ENCODE data around the gene ESYT2. TPM values are rescaled to one million over a fixed set of nuclear protein-coding genes. Genes with fewer than 3 reads are reported as not detected.

Gene ESYT2
- total and polyA plus RNA-seq, 4 donors: 4.9 to 31.7 (median 17.2) TPM

GRCh38 chr7:158805414-158805813 lies 23.9 kb downstream of the ESYT2 start:
- Histone ChIP-seq H3K27me3 (ENCODE audit: control insufficient read depth in 4 of 4, insufficient read depth in 4 of 4, low read length in 3 of 4) (no peaks in the 10 kb centered on the region), H3K27ac (ENCODE audit: low read depth in 1 of 2, low read length in 2 of 2) (no peak overlapping the region)
- no peak for DNase-seq (ENCODE audit: low spot score)

DNA sequence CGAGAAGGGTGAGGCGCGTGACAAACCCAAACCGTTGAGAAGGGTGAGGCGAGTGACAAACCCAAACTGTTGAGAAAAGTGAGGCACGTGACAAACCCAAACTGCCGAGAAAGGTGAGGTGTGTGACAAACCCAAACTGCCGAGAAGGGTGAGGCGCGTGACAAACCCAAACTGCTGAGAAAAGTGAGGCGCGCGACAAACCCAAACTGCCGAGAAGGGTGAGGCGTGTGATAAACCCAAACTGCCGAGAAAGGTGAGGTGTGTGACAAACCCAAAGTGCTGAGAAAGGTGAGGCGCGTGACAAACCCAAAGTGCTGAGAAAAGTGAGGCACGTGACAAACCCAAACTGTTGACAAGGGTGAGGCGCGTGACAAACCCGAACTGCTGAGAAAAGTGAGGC lies 25.0 kb downstream of the ESYT2 start:
- Histone ChIP-seq H3K9me3 (ENCODE audit: control insufficient read depth in 4 of 4, low read length in 3 of 4) (no peaks in the 10 kb centered on the region), H3K27ac (ENCODE audit: low read depth in 1 of 2, low read length in 2 of 2) (no peak overlapping the region), H3K27me3 (ENCODE audit: control insufficient read depth in 4 of 4, insufficient read depth in 4 of 4, low read length in 3 of 4) (no peaks in the 10 kb centered on the region), H3K36me3 (ENCODE audit: control insufficient read depth in 4 of 4, insufficient read depth in 3 of 4, low read depth in 1 of 4, low read length in 3 of 4) (peaks cover 0 to 2% (median 0%) of the 10 kb centered on the region in 4 donors), H3K4me3 (ENCODE audit: low read depth in 1 of 3, low read length in 3 of 3) (no peak overlapping the region), H3K4me1 (ENCODE audit: control insufficient read depth in 4 of 4, insufficient read depth in 4 of 4, low read length in 3 of 4) (peaks cover 0 to 3% (median 0%) of the 10 kb centered on the region in 4 donors), H3K9ac (ENCODE audit: low read depth in 1 of 2, low read length in 2 of 2) (no peak overlapping the region)
- TF ChIP-seq TAF1 (conservative IDR thresholded peaks at IDR 0.05): no peak
- no peak for TF ChIP-seq RXRA (IDR thresholded peaks at IDR 0.05)
- no peak for TF ChIP-seq RAD21 (IDR thresholded peaks at IDR 0.05)
- TF ChIP-seq JUND (IDR thresholded peaks at IDR 0.05): no peak
- no peak for TF ChIP-seq HNF4A (conservative IDR thresholded peaks at IDR 0.05)
- no peak for TF ChIP-seq FOXA2 (IDR thresholded peaks at IDR 0.05)
- no peak for TF ChIP-seq NR2F2 (IDR thresholded peaks at IDR 0.05)
- TF ChIP-seq, protein P1, sequence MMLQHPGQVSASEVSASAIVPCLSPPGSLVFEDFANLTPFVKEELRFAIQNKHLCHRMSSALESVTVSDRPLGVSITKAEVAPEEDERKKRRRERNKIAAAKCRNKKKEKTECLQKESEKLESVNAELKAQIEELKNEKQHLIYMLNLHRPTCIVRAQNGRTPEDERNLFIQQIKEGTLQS (IDR thresholded peaks at IDR 0.05): no peak
- no peak for TF ChIP-seq GABPA (IDR thresholded peaks at IDR 0.05 in 1 of 2, conservative IDR thresholded peaks at IDR 0.05 in 1 of 2)
- TF ChIP-seq EGR1 (IDR thresholded peaks at IDR 0.05; ENCODE audit: low read depth in 2 of 2): no peak
- TF ChIP-seq, protein P2, sequence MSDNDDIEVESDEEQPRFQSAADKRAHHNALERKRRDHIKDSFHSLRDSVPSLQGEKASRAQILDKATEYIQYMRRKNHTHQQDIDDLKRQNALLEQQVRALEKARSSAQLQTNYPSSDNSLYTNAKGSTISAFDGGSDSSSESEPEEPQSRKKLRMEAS (IDR thresholded peaks at IDR 0.05): no peak
- no peak for TF ChIP-seq YY1 (IDR thresholded peaks at IDR 0.05)
- no peak for TF ChIP-seq SP1 (IDR thresholded peaks at IDR 0.05)
- TF ChIP-seq HNF4G (IDR thresholded peaks at IDR 0.05): no peak
- TF ChIP-seq, protein P3, sequence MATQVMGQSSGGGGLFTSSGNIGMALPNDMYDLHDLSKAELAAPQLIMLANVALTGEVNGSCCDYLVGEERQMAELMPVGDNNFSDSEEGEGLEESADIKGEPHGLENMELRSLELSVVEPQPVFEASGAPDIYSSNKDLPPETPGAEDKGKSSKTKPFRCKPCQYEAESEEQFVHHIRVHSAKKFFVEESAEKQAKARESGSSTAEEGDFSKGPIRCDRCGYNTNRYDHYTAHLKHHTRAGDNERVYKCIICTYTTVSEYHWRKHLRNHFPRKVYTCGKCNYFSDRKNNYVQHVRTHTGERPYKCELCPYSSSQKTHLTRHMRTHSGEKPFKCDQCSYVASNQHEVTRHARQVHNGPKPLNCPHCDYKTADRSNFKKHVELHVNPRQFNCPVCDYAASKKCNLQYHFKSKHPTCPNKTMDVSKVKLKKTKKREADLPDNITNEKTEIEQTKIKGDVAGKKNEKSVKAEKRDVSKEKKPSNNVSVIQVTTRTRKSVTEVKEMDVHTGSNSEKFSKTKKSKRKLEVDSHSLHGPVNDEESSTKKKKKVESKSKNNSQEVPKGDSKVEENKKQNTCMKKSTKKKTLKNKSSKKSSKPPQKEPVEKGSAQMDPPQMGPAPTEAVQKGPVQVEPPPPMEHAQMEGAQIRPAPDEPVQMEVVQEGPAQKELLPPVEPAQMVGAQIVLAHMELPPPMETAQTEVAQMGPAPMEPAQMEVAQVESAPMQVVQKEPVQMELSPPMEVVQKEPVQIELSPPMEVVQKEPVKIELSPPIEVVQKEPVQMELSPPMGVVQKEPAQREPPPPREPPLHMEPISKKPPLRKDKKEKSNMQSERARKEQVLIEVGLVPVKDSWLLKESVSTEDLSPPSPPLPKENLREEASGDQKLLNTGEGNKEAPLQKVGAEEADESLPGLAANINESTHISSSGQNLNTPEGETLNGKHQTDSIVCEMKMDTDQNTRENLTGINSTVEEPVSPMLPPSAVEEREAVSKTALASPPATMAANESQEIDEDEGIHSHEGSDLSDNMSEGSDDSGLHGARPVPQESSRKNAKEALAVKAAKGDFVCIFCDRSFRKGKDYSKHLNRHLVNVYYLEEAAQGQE (IDR thresholded peaks at IDR 0.05): no peak
- no peak for TF ChIP-seq FOXA1 (IDR thresholded peaks at IDR 0.05)
- TF ChIP-seq ZBTB33 (IDR thresholded peaks at IDR 0.05): no peak
- TF ChIP-seq CTCF (IDR thresholded peaks at IDR 0.05; ENCODE audit: low read depth, low read length, missing input control): no peak
- 93% methylated on average over 22 of the region's 22 CpGs for WGBS
- no peak for DNase-seq (ENCODE audit: low spot score)

More at GRCh38 chr7:158805414-158805813, 23.9 kb downstream of the ESYT2 start:
- Histone ChIP-seq H3K9ac (ENCODE audit: low read depth in 1 of 2, low read length in 2 of 2) (no peak overlapping the region), H3K4me3 (ENCODE audit: low read depth in 1 of 3, low read length in 3 of 3) (no peak overlapping the region), H3K4me1 (ENCODE audit: control insufficient read depth in 4 of 4, insufficient read depth in 4 of 4, low read length in 3 of 4) (peaks cover 0 to 3% (median 0%) of the 10 kb centered on the region in 4 donors), H3K36me3 (ENCODE audit: control insufficient read depth in 4 of 4, insufficient read depth in 3 of 4, low read depth in 1 of 4, low read length in 3 of 4) (peaks cover 0 to 2% (median 0%) of the 10 kb centered on the region in 4 donors), H3K9me3 (ENCODE audit: control insufficient read depth in 4 of 4, low read length in 3 of 4) (no peaks in the 10 kb centered on the region)
- 96% methylated on average over 2 of the region's 2 CpGs for WGBS
- TF ChIP-seq SP1 (IDR thresholded peaks at IDR 0.05) (no peak), RAD21 (IDR thresholded peaks at IDR 0.05) (no peak), FOXA2 (IDR thresholded peaks at IDR 0.05) (no peak), GABPA (IDR thresholded peaks at IDR 0.05 in 1 of 2, conservative IDR thresholded peaks at IDR 0.05 in 1 of 2) (no peak), HNF4G (IDR thresholded peaks at IDR 0.05) (no peak), YY1 (IDR thresholded peaks at IDR 0.05) (no peak), NR2F2 (IDR thresholded peaks at IDR 0.05) (no peak), RXRA (IDR thresholded peaks at IDR 0.05) (no peak)
